ENCODE measurements around the gene GTSE1. TPM values are rescaled to one million over a fixed set of nuclear protein-coding genes. Genes with fewer than 3 reads are reported as not detected.

Gene GTSE1
- total RNA-seq, 1 experiment from 2014 or later: 64.6 TPM

DNA sequence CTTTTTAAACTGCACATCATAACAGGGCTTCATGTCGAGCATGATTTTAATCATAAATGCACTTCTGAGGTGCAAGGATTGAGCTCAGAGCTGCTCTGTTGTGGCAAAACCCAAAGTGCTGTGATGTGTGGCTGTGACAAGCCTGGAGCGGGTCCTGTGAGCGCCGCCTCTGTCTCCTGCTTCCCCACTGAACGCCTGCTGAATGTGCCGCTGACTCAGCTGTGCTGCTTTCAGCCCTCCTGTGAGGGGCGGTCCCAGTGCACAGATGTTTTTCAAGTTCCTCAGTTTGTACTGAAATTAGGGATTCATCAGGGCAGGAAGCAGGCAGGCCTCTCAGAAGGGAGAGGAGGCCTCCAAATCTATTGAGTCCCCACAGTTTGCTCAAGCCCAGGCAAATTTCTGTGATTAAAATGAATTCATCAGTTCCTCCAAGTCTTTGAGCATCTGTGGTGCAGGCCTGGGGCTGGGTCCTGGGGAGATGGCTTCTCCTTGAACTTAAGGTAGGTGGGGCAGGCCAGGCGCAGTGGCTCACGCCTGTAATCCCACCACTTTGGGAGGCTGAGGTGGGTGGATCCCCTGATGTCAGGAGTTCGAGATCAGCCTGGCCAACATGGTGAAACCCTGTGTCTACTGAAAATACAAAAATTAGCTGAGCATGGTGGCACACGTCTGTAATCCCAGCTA lies 3.0 kb upstream of the GTSE1 start:
- Histone ChIP-seq H3K4me1 (replicated peaks; ENCODE audit: insufficient read depth) (peaks cover 18% of the 10 kb centered on the region), H3K27ac (no peak overlapping the region), H3K9me2 (ENCODE audit: insufficient read depth) (no peaks in the 10 kb centered on the region), H3F3A (ENCODE audit: insufficient read depth, low read depth) (peaks cover 4% of the 10 kb centered on the region), H3K9me3 (ENCODE audit: insufficient read depth, low read depth) (no peaks in the 10 kb centered on the region), H3K79me2 (ENCODE audit: low read depth) (peaks cover 20% of the 10 kb centered on the region), H3K4me3 (no peak overlapping the region), H3K4me2 (no peak overlapping the region), H3K36me3 (ENCODE audit: low read depth) (peaks cover 2% of the 10 kb centered on the region; the same call in 1 of the 2 replicates), H2AFZ (no peak overlapping the region), H4K20me1 (ENCODE audit: insufficient read depth) (no peaks in the 10 kb centered on the region), H3K27me3 (ENCODE audit: insufficient read depth, low read depth) (no peaks in the 10 kb centered on the region)
- BruUV-seq (replicated peaks): no TSS peak
- intact Hi-C loops (cut with micrococcal nuclease; ENCODE audit: unreplicated experiment): no loop called here
- ChIA-PET CTCF (interaction anchor here (0.7 kb wide), 1 partner anchor 658 kb away, joined by 3 read pairs; no protein-coding TSS in a partner anchor), POLR2A (ENCODE audit: unreplicated experiment) (no interaction called here)
- peak in 1 of 2 experiments; percentile 21 for DNase-seq
- TF ChIP-seq EZH2 (IDR thresholded peaks at IDR 0.05; ENCODE audit: low read depth) (no peak), CTCF (conservative IDR thresholded peaks at IDR 0.05) (no peak)

- H3K4me2 ChIP-seq: no peak overlapping the region
- no peak overlapping the region for H3K27ac ChIP-seq
- no peaks in the 10 kb centered on the region for H3K9me2 ChIP-seq (ENCODE audit: insufficient read depth)
- no peak overlapping the region for H2AFZ ChIP-seq
- H3K79me2 ChIP-seq (ENCODE audit: low read depth): peaks cover 28% of the 10 kb centered on the region
- no TSS peak for BruUV-seq (replicated peaks)
- H3K9me3 ChIP-seq (ENCODE audit: insufficient read depth, low read depth): no peaks in the 10 kb centered on the region
- no peak overlapping the region for H3K4me3 ChIP-seq
- H4K20me1 ChIP-seq (ENCODE audit: insufficient read depth): no peaks in the 10 kb centered on the region
- intact Hi-C loops (cut with micrococcal nuclease; ENCODE audit: unreplicated experiment): no loop called here
- H3F3A ChIP-seq (ENCODE audit: insufficient read depth, low read depth): peaks cover 8% of the 10 kb centered on the region
- H3K36me3 ChIP-seq (ENCODE audit: low read depth): peaks cover 10% of the 10 kb centered on the region; the same call in 1 of the 2 replicates
- no peaks in the 10 kb centered on the region for H3K27me3 ChIP-seq (ENCODE audit: insufficient read depth, low read depth)
- TF ChIP-seq CTCF (conservative IDR thresholded peaks at IDR 0.05) (no peak), EZH2 (IDR thresholded peaks at IDR 0.05; ENCODE audit: low read depth) (no peak)
- DNase-seq: peak in 1 of 2 experiments; percentile 33
- POLR2A ChIA-PET (ENCODE audit: unreplicated experiment): no interaction called here
- CTCF ChIA-PET: no interaction called here
- H3K4me1 ChIP-seq (replicated peaks; ENCODE audit: insufficient read depth): peaks cover 20% of the 10 kb centered on the region
Observed at GRCh38 chr22:46294784-46295183, 1.9 kb upstream of the GTSE1 start.

DNA sequence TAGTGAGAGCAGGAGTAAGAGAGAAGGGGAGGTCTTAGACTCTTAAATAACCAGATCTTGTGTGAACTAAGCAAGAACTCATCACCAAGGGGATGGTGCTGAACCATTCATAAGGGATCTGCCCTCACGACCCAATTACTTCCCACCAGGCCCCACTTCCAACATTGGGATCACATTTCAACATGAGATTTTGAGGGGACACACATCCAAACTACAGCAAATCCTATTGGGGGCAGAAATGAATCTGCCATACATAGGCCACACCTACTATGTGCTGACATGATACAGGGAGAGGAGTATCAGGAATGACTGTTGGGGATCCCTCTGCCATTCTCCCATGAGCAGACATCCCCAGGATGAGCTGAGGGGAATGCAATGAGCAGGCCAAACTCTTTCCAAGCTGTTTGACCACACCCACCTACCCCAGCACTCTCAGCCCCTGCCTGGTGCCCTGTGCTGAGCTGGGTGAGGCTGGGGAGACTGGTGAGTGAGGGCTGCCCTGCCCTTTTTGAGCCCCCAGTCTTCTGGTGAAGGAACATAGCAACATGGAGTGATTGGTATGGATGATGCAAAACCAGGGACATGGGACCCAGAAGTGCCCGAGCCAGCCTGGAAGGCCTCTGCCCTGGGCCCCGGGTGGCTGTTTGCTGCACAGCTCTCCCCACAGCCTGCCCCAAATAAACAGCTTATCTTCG lies 1.2 kb upstream of the GTSE1 start:
- H2AFZ ChIP-seq: peak overlapping the region; percentile 90; the same call in 1 of the 2 replicates

More for the DNA sequence above, 1.2 kb upstream of the GTSE1 start:
- H3K9me3 ChIP-seq (ENCODE audit: insufficient read depth, low read depth): no peaks in the 10 kb centered on the region
- BruUV-seq (replicated peaks): no TSS peak
- peak overlapping the region; percentile 97 for H3K4me2 ChIP-seq
- DNase-seq: no peak
- ChIA-PET POLR2A (ENCODE audit: unreplicated experiment) (no interaction called here), CTCF (interaction anchor here (0.6 kb wide), 1 partner anchor 368 kb away, joined by 4 read pairs; no protein-coding TSS in a partner anchor)
- H3K4me1 ChIP-seq (replicated peaks; ENCODE audit: insufficient read depth): peaks cover 20% of the 10 kb centered on the region
- peaks cover 8% of the 10 kb centered on the region for H3F3A ChIP-seq (ENCODE audit: insufficient read depth, low read depth)
- no peaks in the 10 kb centered on the region for H3K27me3 ChIP-seq (ENCODE audit: insufficient read depth, low read depth)
- H3K79me2 ChIP-seq (ENCODE audit: low read depth): peaks cover 32% of the 10 kb centered on the region
- no peak overlapping the region for H3K27ac ChIP-seq
- TF ChIP-seq CTCF (conservative IDR thresholded peaks at IDR 0.05) (no peak), EZH2 (IDR thresholded peaks at IDR 0.05; ENCODE audit: low read depth) (no peak)
- no peaks in the 10 kb centered on the region for H4K20me1 ChIP-seq (ENCODE audit: insufficient read depth)
- peaks cover 11% of the 10 kb centered on the region; the same call in 1 of the 2 replicates for H3K36me3 ChIP-seq (ENCODE audit: low read depth)
- no peaks in the 10 kb centered on the region for H3K9me2 ChIP-seq (ENCODE audit: insufficient read depth)
- H3K4me3 ChIP-seq: peak overlapping the region; percentile 73
- intact Hi-C loops (cut with micrococcal nuclease; ENCODE audit: unreplicated experiment): no loop called here
